GM12878 (cell line): Measurements from ENCODE around the gene SNX21. TPM values are rescaled to one million over a fixed set of nuclear protein-coding genes. Genes with fewer than 3 reads are reported as not detected.
A peak's percentile ranks its signal among the peaks of the same experiment; 100 is the strongest.

ENCODE experiments used
- ATAC-seq: fragments of 200-7000 bp; cut with Tn5 transposase; 3 replicates; pipeline ENCODE4 v1.9.1; 2020; ENCODE audit warnings: mild to moderate bottlenecking, moderate library complexity
- BruUV-seq: library from RNA; stranded (reverse); fragments of 400-500 nt; replicated peaks from 2 replicates; lab custom pipeline; 2021; lab: Mats Ljungman, UMichigan
- CTCF ChIA-PET: fragments of 300-600 bp; sonication (Branson Sonifier 250); formaldehyde crosslinking; extraction: SDS; loops from one replicate; lab custom pipeline; 2021; ENCODE audit warnings: inconsistent platforms; lab: Yijun Ruan, JAX
- POLR2A ChIA-PET: fragments of 350-600 bp; formaldehyde crosslinking; extraction: SDS; loops from one replicate; lab custom pipeline; 2021; ENCODE audit warnings: inconsistent platforms; lab: Charles Lee
- RAD21 ChIA-PET: fragments of 300-600 bp; sonication (Branson Sonifier 250); formaldehyde crosslinking; loops from one replicate; lab custom pipeline; 2023; ENCODE audit warnings: antibody characterized with exemption; ENCODE audit not compliant: unreplicated experiment; lab: Charles Lee
- SMC1A ChIA-PET: fragments of 300-600 bp; sonication (Branson Sonifier 250); formaldehyde crosslinking; loops from one replicate; lab custom pipeline; 2023; ENCODE audit not compliant: unreplicated experiment, uncharacterized antibody; lab: Charles Lee
- DNase-seq: peaks from one replicate; pipeline ENCODE4 v3.0.0-alpha.2; 2011; ENCODE audit warnings: low read depth, low spot score
- FAIRE-seq: peaks from 3 replicates; lab custom pipeline; 2011; peaks lifted over from hg19 to GRCh38; lab: Jason Lieb, UNC
- H2AFZ ChIP-seq: 2 replicates; pipeline ENCODE4 v1.6.0; 2011; ENCODE audit warnings: low read depth, low read length, control low read depth; ENCODE audit not compliant: control insufficient read depth
- H3K27ac ChIP-seq: 2 replicates; pipeline ENCODE4 v1.5.1; 2011; ENCODE audit warnings: control low read depth; ENCODE audit not compliant: control insufficient read depth, insufficient read depth
- H3K27me3 ChIP-seq, 2 experiments: replicated peaks in 1 of 2; 2 replicates each; pipeline versions ENCODE4 v1.6.0 to v1.6.1; 2011; ENCODE audit warnings: low read length in 1 of 2; ENCODE audit not compliant: control insufficient read depth in 2 of 2, insufficient read depth in 2 of 2
- H3K36me3 ChIP-seq, 2 experiments: 2 replicates each; pipeline ENCODE4 v1.5.1; 2011; ENCODE audit warnings: low read length in 1 of 2; ENCODE audit not compliant: control insufficient read depth in 2 of 2, insufficient read depth in 2 of 2
- H3K4me1 ChIP-seq: 2 replicates; pipeline ENCODE4 v1.6.1; 2011; ENCODE audit warnings: mild to moderate bottlenecking, low read length, moderate library complexity, mixed read lengths; ENCODE audit not compliant: control insufficient read depth, insufficient read depth
- H3K4me2 ChIP-seq: 2 replicates; pipeline ENCODE4 v1.6.0; 2011; ENCODE audit warnings: control low read depth; ENCODE audit not compliant: control insufficient read depth, insufficient read depth
- H3K4me3 ChIP-seq: fragments of 200-600 bp; sonication (generic); 2 replicates; pipeline ENCODE4 v1.5.1; 2016
- H3K79me2 ChIP-seq: 2 replicates; pipeline ENCODE4 v1.6.0; 2011; ENCODE audit warnings: low read length; ENCODE audit not compliant: control insufficient read depth, insufficient read depth
- H3K9ac ChIP-seq: 2 replicates; pipeline ENCODE4 v1.8.0; 2011; ENCODE audit warnings: low read length, control low read depth, mixed read lengths; ENCODE audit not compliant: control insufficient read depth, insufficient read depth
- H3K9me3 ChIP-seq: replicated peaks from 3 replicates; pipeline ENCODE4 v1.5.1; 2011; ENCODE audit warnings: mild to moderate bottlenecking, low read length; ENCODE audit not compliant: control insufficient read depth, insufficient read depth
- H4K20me1 ChIP-seq: 2 replicates; pipeline ENCODE4 v1.6.0; 2011; ENCODE audit not compliant: control insufficient read depth, insufficient read depth
- EP300 ChIP-seq, 2 experiments: fragments of 150-350 bp in 1 of 2; IDR thresholded peaks; 2 replicates each; pipeline ENCODE4 v1.6.1; 2011 to 2012; ENCODE audit warnings: low read depth in 2 of 2, low read length in 2 of 2, borderline replicate concordance in 1 of 2, improper control_type of control experiment in 1 of 2, inconsistent platforms in 1 of 2; ENCODE audit not compliant: control insufficient read depth in 1 of 2
- FOXM1 ChIP-seq: IDR thresholded peaks from 2 replicates; pipeline ENCODE4 v1.6.1; 2012; ENCODE audit warnings: low read depth, mild to moderate bottlenecking, inconsistent platforms, low read length, moderate library complexity
- WGBS: methylation state at CpG from one replicate; pipeline ENCODE4 v1.1.6; 2016; ENCODE audit warnings: low lambda C conversion rate; ENCODE audit not compliant: insufficient replicate concordance, insufficient coverage; ENCODE audit errors: missing lambda C conversion rate; 5-methylcytosine and 5-hydroxymethylcytosine counted together
- in situ Hi-C: fragments of 300-500 bp; cut with MboI; formaldehyde crosslinking; loops from 9 replicates; pipeline ENCODE4 v1.14.3; 2018; ENCODE audit warnings: mixed read lengths
- intact Hi-C: fragments of 100-400 bp; cut with micrococcal nuclease; formaldehyde crosslinking; loops from one replicate; pipeline ENCODE4 v1.14.2; 2022; ENCODE audit not compliant: unreplicated experiment
- polyA plus RNA-seq, 11 experiments: library from polyadenylated mRNA; depleted of rRNA in 4 of 11; unstranded in 6 of 11; stranded (reverse) in 5 of 11; fragments of >200 nt; fragmentation: Nextera tagmentation in 4 of 11; fragmentation: Illumina TruSeq in 1 of 11; extraction: Ambion mirVana in 4 of 11; extraction: Trizol in 1 of 11; gene quantifications; 1 replicate in 1 of 11; 2 replicates in 10 of 11; pipeline versions ENCODE4 v1.2.1 to v1.2.3, GENCODE V29; 2011 to 2016; ENCODE audit warnings: inconsistent platforms in 2 of 11, missing spikeins in 2 of 11, low read depth in 1 of 11
- total RNA-seq, 4 experiments: library from RNA; depleted of rRNA in 3 of 4; stranded (reverse); fragments of >200 nt in 3 of 4; fragmentation: Illumina TruSeq in 1 of 4; extraction: Trizol in 1 of 4; gene quantifications; 2 replicates each; pipeline versions ENCODE4 v1.2.1 to v1.2.3, GENCODE V29; 2013 to 2021
- TF ChIP-seq, protein P1 (sequence below): IDR thresholded peaks from 2 replicates; pipeline ENCODE4 v1.6.1; 2011; ENCODE audit warnings: borderline replicate concordance, low read depth, mild to moderate bottlenecking, moderate library complexity, low read length; ENCODE audit not compliant: insufficient read depth, poor library complexity, severe bottlenecking

SNX21 gene
- total and polyA plus RNA-seq, 10 of the 15 experiments (the other 5 are each of a cell fraction or from before 2014, with no cell fraction given), result 0.10 to 1.4 (median 0.57) TPM

DNA sequence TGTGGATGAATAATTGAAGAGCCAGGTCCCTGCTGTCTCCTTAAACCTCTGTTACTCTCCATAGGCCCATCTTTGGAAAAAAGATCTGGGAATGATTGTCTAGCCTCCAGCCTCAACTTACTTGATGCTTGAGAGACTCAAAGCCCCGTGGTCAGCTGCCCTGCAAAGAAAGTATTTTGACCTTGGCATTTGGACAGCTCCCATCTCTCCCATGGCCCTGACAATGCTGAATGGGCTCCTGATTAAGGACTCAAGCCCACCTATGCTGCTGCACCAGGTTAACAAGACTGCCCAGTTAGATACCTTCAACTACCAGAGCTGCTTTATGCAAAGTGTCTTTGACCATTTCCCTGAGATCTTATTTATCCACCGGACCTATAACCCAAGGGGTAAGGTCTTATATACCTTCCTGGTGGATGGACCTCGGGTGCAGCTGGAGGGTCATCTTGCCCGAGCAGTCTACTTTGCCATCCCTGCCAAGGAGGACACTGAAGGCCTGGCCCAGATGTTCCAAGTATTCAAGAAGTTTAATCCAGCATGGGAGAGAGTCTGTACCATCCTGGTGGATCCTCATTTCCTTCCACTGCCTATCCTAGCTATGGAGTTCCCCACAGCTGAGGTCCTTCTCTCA lies 49.0 kb downstream of the SNX21 start:
- in situ Hi-C loops, result no loop called here
- FAIRE-seq, result no peak
- H3K36me3 ChIP-seq, result peaks cover 7 to 11% of the 10 kb centered on the region in 2 experiments; a peak in 2 of 4 replicates
- no TSS peak for BruUV-seq
- intact Hi-C loops, result no loop called here
- DNase-seq, result no peak
- H3K4me2 ChIP-seq, result peak overlapping the region; percentile 86; the same call in 1 of the 2 replicates
- 0 out of 2 replicates have a peak overlapping the region, but pooled peaks have one; percentile 39 for H3K4me3 ChIP-seq
- peaks cover 15% of the 10 kb centered on the region for H3K79me2 ChIP-seq
- no peak for TF ChIP-seq FOXM1
- TF ChIP-seq EP300 (IDR thresholded peaks at IDR 0.05; ENCODE audit: borderline replicate concordance in 1 of 2, control insufficient read depth in 1 of 2, low read depth in 2 of 2, low read length in 2 of 2), result no peak
- TF ChIP-seq, protein P1, sequence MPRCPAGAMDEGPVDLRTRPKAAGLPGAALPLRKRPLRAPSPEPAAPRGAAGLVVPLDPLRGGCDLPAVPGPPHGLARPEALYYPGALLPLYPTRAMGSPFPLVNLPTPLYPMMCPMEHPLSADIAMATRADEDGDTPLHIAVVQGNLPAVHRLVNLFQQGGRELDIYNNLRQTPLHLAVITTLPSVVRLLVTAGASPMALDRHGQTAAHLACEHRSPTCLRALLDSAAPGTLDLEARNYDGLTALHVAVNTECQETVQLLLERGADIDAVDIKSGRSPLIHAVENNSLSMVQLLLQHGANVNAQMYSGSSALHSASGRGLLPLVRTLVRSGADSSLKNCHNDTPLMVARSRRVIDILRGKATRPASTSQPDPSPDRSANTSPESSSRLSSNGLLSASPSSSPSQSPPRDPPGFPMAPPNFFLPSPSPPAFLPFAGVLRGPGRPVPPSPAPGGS, result no peak
- H3K27ac ChIP-seq, result no peak overlapping the region
- SMC1A ChIA-PET, result interaction anchor here (0.7 to 2.3 kb wide), 6 partner anchors 8 to 88 kb away, joined by 3 to 10 read pairs (median 4); partner anchors contain the start of genes CTSA and NEURL2
- POLR2A ChIA-PET, result interaction anchor here (1.1 to 2.3 kb wide), 6 partner anchors 8 to 90 kb away, joined by 3 to 16 read pairs (median 3); partner anchors contain the start of genes ACOT8, CTSA, NEURL2 and ZSWIM3
- no peaks in the 10 kb centered on the region for H3K9me3 ChIP-seq
- H3K4me1 ChIP-seq, result peaks cover 12% of the 10 kb centered on the region
- no peaks in the 10 kb centered on the region for H4K20me1 ChIP-seq
- 99% methylated on average over 4 of the region's 4 CpGs for WGBS
- no peaks in the 10 kb centered on the region for H3K27me3 ChIP-seq
- ATAC-seq, result no peak
- H3K9ac ChIP-seq, result no peak overlapping the region
- RAD21 ChIA-PET, result interaction anchor here (1.3 to 2.3 kb wide), 4 partner anchors 8 to 84 kb away, joined by 3 to 25 read pairs (median 10); partner anchors contain the start of genes CTSA, NEURL2 and PCIF1
- CTCF ChIA-PET, result interaction anchor here (1.0 to 3.2 kb wide), 5 partner anchors 8 to 104 kb away, joined by 3 to 38 read pairs (median 17); partner anchors contain the start of genes CTSA and NEURL2
- no peak overlapping the region for H2AFZ ChIP-seq
